ENCODE results near the gene ADGRB3.

GRCh38 chr6:68653706-68654089 lies 18.6 kb downstream of the ADGRB3 start:
- TF ChIP-seq CTCF (IDR thresholded peaks at IDR 0.05) (no peak), POLR2A (IDR thresholded peaks at IDR 0.05) (no peak)

All from lower leg skin (tissue), 3 donors.